ENCODE measurements around the gene MAPKAPK3. TPM values are rescaled to one million over a fixed set of nuclear protein-coding genes. Genes with fewer than 3 reads are reported as not detected.

Gene MAPKAPK3
- total RNA-seq, 1 experiment from 2014 or later, result 40.1 TPM

DNA sequence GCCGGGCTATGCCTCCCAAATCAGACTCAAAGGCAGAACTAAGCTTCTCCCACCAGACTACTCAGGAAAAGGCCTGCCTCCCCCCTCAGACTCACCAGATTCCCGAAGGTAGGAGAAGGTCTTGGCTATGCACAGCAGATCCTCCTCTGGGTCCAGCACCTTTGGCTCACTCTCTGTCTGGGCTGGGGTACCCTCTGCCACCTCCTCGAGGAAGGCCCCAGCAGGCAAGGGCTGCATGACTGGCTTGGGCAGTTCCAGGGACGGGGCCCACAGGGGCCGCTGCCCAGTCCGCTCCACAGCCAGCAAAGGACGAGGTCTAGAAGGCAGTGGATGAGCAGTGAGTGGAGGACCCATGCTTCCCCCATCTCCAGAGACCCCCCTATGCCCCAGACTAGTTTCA is 8.7 kb upstream of the MAPKAPK3 start:
- no peak for DNase-seq
- peaks cover 14% of the 10 kb centered on the region for H3K4me1 ChIP-seq
- ChIA-PET POLR2A (no interaction called here), CTCF (no interaction called here)
- Mint-ChIP-seq H3K27ac (ENCODE audit: unreplicated experiment) (no peak overlapping the region), H3K27me3 (ENCODE audit: insufficient read depth, unreplicated experiment) (no peaks in the 10 kb centered on the region), H3K4me3 (ENCODE audit: unreplicated experiment) (no peak overlapping the region), H3K4me1 (ENCODE audit: low read depth, unreplicated experiment) (peaks cover 17% of the 10 kb centered on the region), H3K36me3 (ENCODE audit: insufficient read depth, unreplicated experiment) (peaks cover 17% of the 10 kb centered on the region), H3K9me3 (ENCODE audit: unreplicated experiment) (no peaks in the 10 kb centered on the region)
- no peak overlapping the region for H3K4me3 ChIP-seq (ENCODE audit: low read depth, low read length)
- TF ChIP-seq, protein P1, sequence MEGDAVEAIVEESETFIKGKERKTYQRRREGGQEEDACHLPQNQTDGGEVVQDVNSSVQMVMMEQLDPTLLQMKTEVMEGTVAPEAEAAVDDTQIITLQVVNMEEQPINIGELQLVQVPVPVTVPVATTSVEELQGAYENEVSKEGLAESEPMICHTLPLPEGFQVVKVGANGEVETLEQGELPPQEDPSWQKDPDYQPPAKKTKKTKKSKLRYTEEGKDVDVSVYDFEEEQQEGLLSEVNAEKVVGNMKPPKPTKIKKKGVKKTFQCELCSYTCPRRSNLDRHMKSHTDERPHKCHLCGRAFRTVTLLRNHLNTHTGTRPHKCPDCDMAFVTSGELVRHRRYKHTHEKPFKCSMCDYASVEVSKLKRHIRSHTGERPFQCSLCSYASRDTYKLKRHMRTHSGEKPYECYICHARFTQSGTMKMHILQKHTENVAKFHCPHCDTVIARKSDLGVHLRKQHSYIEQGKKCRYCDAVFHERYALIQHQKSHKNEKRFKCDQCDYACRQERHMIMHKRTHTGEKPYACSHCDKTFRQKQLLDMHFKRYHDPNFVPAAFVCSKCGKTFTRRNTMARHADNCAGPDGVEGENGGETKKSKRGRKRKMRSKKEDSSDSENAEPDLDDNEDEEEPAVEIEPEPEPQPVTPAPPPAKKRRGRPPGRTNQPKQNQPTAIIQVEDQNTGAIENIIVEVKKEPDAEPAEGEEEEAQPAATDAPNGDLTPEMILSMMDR (IDR thresholded peaks at IDR 0.05; ENCODE audit: insufficient read depth in 1 of 2, low read depth in 1 of 2, low read length in 1 of 2, severe bottlenecking in 1 of 2, unreplicated experiment in 1 of 2), result no peak
- H3K36me3 ChIP-seq (ENCODE audit: control insufficient read depth, insufficient read depth, low read length), result no peaks in the 10 kb centered on the region
- no peaks in the 10 kb centered on the region for H3K9me3 ChIP-seq
- intact Hi-C loops (cut with micrococcal nuclease; ENCODE audit: unreplicated experiment), result no loop called here
- no TSS peak for BruUV-seq (replicated peaks)
- no peaks in the 10 kb centered on the region for H3K27me3 ChIP-seq (replicated peaks; ENCODE audit: control insufficient read depth, insufficient read depth, low read length)

DNA sequence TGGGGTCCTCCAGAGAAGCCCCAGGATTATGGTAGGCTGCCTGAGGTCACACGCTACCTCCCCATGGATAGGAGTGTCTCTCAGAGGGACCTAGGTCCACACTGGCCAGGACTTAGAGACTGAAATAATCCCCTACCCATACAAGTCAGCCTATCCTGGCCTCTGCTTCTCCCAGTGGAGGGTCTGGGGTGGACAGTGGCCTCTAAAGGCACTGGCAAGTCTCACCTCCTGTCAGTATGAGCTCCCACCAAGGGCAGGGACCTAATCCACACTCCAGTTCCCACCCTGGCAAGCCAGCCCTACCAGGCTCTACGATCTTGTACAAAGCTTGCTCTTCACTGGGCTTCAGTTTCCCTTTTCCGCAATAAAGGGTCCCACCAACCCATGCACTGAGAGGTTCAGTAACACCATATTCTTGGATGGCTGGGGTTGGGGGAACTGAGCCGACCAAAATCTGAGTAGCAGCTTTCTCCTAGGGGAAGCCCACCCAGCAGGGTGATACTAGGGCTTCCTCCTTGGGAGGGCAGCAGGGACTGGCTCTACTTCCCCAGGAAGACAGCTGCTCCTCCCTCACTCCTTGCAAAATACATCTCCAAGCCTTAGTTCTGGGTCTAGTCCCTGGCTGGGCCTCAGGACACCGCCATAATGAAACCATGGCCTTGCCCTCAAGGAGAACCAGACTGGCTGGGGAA is 7.7 kb upstream of the MAPKAPK3 start:
- Mint-ChIP-seq H3K4me3 (ENCODE audit: unreplicated experiment) (no peak overlapping the region), H3K27me3 (ENCODE audit: insufficient read depth, unreplicated experiment) (peaks cover 4% of the 10 kb centered on the region), H3K9me3 (ENCODE audit: unreplicated experiment) (no peaks in the 10 kb centered on the region), H3K4me1 (ENCODE audit: low read depth, unreplicated experiment) (peaks cover 17% of the 10 kb centered on the region), H3K27ac (ENCODE audit: unreplicated experiment) (no peak overlapping the region), H3K36me3 (ENCODE audit: insufficient read depth, unreplicated experiment) (peaks cover 17% of the 10 kb centered on the region)
- TF ChIP-seq, protein P1 (IDR thresholded peaks at IDR 0.05; ENCODE audit: insufficient read depth in 1 of 2, low read depth in 1 of 2, low read length in 1 of 2, severe bottlenecking in 1 of 2, unreplicated experiment in 1 of 2), result no peak
- BruUV-seq (replicated peaks), result no TSS peak
- peaks cover 11% of the 10 kb centered on the region for H3K4me1 ChIP-seq
- no peaks in the 10 kb centered on the region for H3K36me3 ChIP-seq (ENCODE audit: control insufficient read depth, insufficient read depth, low read length)
- CTCF ChIA-PET, result no interaction called here
- POLR2A ChIA-PET, result no interaction called here
- intact Hi-C loops (cut with micrococcal nuclease; ENCODE audit: unreplicated experiment), result no loop called here
- DNase-seq, result no peak
- H3K4me3 ChIP-seq (ENCODE audit: low read depth, low read length), result no peak overlapping the region
- no peaks in the 10 kb centered on the region for H3K27me3 ChIP-seq (replicated peaks; ENCODE audit: control insufficient read depth, insufficient read depth, low read length)
- no peaks in the 10 kb centered on the region for H3K9me3 ChIP-seq

DNA sequence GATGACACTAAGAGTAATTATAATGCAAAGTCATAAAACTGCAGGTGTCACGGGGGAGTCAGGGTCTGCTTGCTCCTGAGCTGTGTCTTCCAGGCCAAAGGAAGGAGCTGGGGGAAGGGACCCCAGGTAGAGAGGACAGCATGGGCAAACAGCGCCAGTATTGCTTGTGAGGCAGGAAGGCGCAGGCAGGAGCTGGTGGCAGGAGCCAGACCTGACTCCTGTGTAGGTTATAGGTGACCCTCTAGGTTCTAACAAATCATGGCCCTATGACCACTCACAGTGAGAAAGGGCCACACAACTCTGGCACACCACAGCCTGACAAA is 7.2 kb upstream of the MAPKAPK3 start:
- Mint-ChIP-seq H3K27me3 (ENCODE audit: insufficient read depth, unreplicated experiment) (peaks cover 4% of the 10 kb centered on the region), H3K36me3 (ENCODE audit: insufficient read depth, unreplicated experiment) (peaks cover 17% of the 10 kb centered on the region), H3K27ac (ENCODE audit: unreplicated experiment) (no peak overlapping the region), H3K4me1 (ENCODE audit: low read depth, unreplicated experiment) (peaks cover 17% of the 10 kb centered on the region), H3K4me3 (ENCODE audit: unreplicated experiment) (no peak overlapping the region), H3K9me3 (ENCODE audit: unreplicated experiment) (no peaks in the 10 kb centered on the region)
- BruUV-seq (replicated peaks), result no TSS peak
- peaks cover 11% of the 10 kb centered on the region for H3K4me1 ChIP-seq
- ChIA-PET POLR2A (no interaction called here), CTCF (no interaction called here)
- intact Hi-C loops (cut with micrococcal nuclease; ENCODE audit: unreplicated experiment), result loop anchor here (5.0 kb wide), 1 partner anchor 257 kb away; the partner anchor contains the start of genes CYB561D2 and NPRL2
- H3K27me3 ChIP-seq (replicated peaks; ENCODE audit: control insufficient read depth, insufficient read depth, low read length), result no peaks in the 10 kb centered on the region
- TF ChIP-seq, protein P1 (IDR thresholded peaks at IDR 0.05; ENCODE audit: insufficient read depth in 1 of 2, low read depth in 1 of 2, low read length in 1 of 2, severe bottlenecking in 1 of 2, unreplicated experiment in 1 of 2), result no peak
- H3K4me3 ChIP-seq (ENCODE audit: low read depth, low read length), result no peak overlapping the region
- no peaks in the 10 kb centered on the region for H3K36me3 ChIP-seq (ENCODE audit: control insufficient read depth, insufficient read depth, low read length)
- no peaks in the 10 kb centered on the region for H3K9me3 ChIP-seq
- DNase-seq, result no peak

All from Caco-2 (cell line).